Left forelimb (tissue), 1 donor: ENCODE measurements around the gene TRUB2.
A peak's percentile ranks its signal among the peaks of the same experiment; 100 is the strongest.

ENCODE experiments used
- DNase-seq: peaks from one replicate; pipeline ENCODE4 v3.0.0-alpha.2; 2018; ENCODE audit warnings: low spot score

The TRUB2 gene

GRCh38 chr9:128322404-128323211 is at the start of gene TRUB2, which contains the start of gene COQ4:
TSS of gene TRUB2 (minus strand) at chr9:128322447. CDS start at chr9:128322408, 39 bp downstream.
TSS of gene COQ4 (plus strand) at chr9:128322839. CDS start at chr9:128322859, 20 bp downstream.
- DNase-seq, result peak; percentile 97

- no peak for DNase-seq
Observed at GRCh38 chr9:128371630-128372117, 49.4 kb upstream of the TRUB2 start.

DNA sequence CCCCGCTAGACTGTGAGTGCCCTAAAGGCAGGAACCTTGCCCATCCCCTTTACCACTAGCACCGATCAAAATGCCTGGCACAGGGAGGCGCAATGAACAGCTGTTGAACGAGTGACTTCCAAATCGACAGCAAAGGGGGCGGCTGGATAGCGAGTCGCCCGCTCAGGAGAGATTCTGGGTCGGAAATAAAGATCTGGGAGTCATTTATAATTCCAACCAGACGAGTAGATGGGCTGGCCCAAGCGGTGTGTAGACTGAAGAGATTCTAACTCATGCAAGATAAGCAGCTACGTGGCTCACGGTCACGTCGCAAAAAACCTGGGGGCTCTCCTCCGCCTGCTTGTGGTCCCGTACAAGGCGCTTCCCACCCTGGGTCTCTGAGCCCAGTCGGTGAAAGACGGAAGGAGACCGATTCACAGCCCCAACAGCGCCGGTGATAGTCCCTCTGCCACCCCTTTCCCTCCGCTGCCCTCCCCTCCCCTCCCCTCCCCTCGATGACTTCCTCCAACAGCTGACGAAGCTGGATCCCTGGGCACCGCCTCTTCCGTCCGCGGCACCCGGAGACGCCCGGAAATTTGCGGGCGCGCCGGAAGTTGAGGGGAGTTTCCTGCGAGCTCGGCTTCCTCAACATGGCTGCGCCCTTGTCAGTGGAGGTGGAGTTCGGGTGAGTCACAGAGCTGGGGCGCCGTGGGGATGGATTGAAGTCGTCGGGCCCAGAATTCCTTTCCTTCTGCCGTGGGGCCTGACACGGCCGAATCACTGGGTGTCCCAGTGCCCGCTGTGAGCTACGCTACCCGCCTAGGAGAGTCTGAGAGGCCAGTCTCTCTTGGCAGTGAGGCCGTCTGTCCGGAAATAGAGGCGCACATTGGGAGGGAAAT is 48.7 kb upstream of the TRUB2 start, which contains the start of gene URM1:
URM1 (plus strand) TSS at position 623 of the 878 bp plus-strand sequence; CDS start at position 630, 7 bp downstream.
- DNase-seq, result peak; percentile 98

DNA sequence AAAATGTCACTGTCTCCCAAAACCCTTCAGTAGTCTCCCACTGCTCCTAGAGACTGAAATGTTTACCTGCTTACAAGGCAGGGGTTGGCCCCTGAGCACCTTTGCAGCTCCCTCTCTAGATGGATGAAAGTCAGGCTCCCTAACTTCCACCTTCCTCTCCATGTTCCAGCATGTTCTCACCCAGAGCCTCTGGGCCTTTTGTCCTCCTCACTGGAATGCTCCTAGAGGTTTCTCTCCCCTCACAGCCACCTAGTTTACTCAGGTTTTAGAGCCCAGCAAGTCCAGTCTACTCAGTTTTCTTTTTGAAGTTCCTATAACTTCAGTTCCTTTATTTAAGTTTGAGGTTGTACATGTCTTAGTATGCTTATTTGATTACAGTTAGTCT is 48.1 kb upstream of the TRUB2 start:
- no peak for DNase-seq

GRCh38 chr9:128369024-128369706 is 46.9 kb upstream of the TRUB2 start:
- no peak for DNase-seq

DNA sequence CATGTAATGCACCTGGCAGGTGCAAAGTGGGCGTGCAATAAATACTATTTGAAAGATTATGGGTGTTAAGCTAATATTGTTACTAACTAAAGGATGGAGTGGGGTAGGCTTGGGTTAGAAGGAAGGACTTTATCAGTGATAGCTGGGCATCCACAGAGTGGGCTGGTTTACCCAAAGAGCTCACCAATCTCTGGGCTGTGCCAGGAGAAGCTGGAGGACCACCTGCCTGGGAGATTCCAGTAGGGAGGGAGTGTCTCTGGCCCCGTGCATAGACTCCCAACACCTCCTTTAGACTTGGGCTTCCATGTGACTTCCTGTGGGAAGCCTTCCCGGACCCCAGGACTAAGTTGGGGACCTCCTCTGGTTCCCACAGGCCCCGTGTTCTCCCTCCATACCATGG is 43.3 kb upstream of the TRUB2 start:
- no peak for DNase-seq

- no peak for DNase-seq
Observed at GRCh38 chr9:128362774-128363173, 40.5 kb upstream of the TRUB2 start.

DNA sequence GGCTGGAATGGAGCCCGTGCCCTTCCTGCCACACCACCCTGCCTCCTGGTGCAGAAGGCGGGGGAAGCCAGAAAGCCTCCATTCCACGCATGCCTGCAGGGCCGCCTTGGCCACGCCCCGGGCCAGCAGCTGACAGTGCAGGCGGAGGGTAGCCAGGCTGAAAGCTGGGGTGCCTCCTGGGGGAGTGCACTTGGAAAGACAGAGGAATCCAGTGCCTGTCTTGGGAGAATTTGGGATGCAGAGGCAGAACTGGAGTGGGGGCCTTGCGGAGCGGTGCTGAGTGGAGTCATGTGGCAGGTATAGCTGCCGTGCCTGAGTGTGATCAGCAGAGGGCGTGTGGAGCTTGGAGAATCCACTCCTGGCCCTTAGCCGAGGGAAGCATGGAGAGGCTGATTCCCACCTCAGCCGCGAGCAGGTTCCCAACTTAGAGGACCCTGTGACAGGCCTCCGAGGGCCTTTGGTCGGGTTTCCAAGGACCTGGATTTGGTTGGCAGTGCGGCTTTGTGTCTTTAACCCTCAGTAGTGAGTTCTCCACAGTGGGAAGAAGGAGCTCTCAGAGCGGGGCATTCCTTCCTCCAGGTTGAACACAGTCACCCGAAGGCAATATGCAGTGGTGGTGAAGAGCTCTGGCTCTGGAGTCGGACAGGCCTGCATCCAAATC is 39.9 kb upstream of the TRUB2 start:
- peak; percentile 88 for DNase-seq

GRCh38 chr9:128361296-128361985 is 39.2 kb upstream of the TRUB2 start:
- no peak for DNase-seq

- DNase-seq, result no peak
Observed at GRCh38 chr9:128360826-128361225, 38.6 kb upstream of the TRUB2 start.

GRCh38 chr9:128358861-128359260 is 36.6 kb upstream of the TRUB2 start:
- no peak for DNase-seq

- no peak for DNase-seq
Observed at GRCh38 chr9:128358090-128358489, 35.8 kb upstream of the TRUB2 start.

DNA sequence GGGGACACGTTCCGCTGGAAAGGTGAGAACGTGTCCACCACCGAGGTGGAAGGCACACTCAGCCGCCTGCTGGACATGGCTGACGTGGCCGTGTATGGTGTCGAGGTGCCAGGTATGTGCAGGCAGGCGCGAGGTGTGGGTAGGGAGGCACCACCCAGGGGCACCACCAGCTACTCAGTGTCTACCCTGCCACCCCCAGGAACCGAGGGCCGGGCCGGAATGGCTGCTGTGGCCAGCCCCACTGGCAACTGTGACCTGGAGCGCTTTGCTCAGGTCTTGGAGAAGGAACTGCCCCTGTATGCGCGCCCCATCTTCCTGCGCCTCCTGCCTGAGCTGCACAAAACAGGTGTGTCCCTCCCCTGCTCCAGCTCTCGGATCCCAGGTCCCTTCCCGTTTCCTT is 33.2 kb upstream of the TRUB2 start:
- DNase-seq, result no peak

GRCh38 chr9:128349772-128350171 is 27.5 kb upstream of the TRUB2 start:
- DNase-seq, result no peak

GRCh38 chr9:128349125-128349524 is 26.9 kb upstream of the TRUB2 start:
- DNase-seq, result no peak

- DNase-seq, result no peak
Observed at GRCh38 chr9:128344931-128345605, 22.8 kb upstream of the TRUB2 start.

DNA sequence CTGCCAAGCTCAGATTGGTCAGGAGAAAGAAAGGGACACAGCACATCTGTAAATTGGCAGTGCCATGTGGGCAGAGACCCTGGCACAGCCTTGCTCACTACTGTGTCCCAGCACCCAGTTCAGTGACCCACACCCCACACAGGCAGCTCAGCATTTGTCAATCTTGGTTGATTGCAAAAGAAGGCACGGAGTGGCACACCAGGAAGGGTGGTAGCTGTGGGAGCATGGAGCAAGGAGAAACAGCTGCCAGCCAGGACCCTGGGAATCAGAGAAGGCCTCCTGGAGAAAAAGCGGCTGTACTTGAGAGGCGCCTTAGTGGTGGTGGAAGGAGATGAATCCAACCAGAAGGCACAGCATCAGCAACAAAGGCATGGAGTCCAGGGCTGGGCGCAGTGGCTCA is 21.6 kb upstream of the TRUB2 start:
- no peak for DNase-seq

GRCh38 chr9:128342971-128343680 is 20.9 kb upstream of the TRUB2 start:
- no peak for DNase-seq

- no peak for DNase-seq
Observed at GRCh38 chr9:128341435-128341849, 19.2 kb upstream of the TRUB2 start.
